HepG2 (cell line): ENCODE measurements around the gene PAK1. TPM values are rescaled to one million over a fixed set of nuclear protein-coding genes. Genes with fewer than 3 reads are reported as not detected.

Experiments
- ATAC-seq: fragments of 200-7000 bp; cut with Tn5 transposase; 3 replicates; pipeline ENCODE4 v1.9.1; 2020; ENCODE audit warnings: mild to moderate bottlenecking, moderate library complexity
- BruUV-seq: library from RNA; stranded (reverse); fragments of 400-500 nt; replicated peaks from 2 replicates; lab custom pipeline; 2021; lab: Mats Ljungman, UMichigan
- CTCF ChIA-PET: fragments of 300-600 bp; formaldehyde crosslinking; extraction: SDS; loops from one replicate; lab custom pipeline; 2021; ENCODE audit warnings: low total read pairs, inconsistent platforms, low intra/inter-chr PET ratio; lab: Yijun Ruan, JAX
- POLR2A ChIA-PET: fragments of 350-600 bp; sonication (Branson Sonifier 250); formaldehyde crosslinking; loops from one replicate; lab custom pipeline; 2020; ENCODE audit warnings: antibody characterized with exemption, inconsistent platforms; lab: Yijun Ruan, JAX
- DNase-seq: peaks from one replicate; pipeline ENCODE4 v3.0.0-alpha.2; 2015; ENCODE audit warnings: low spot score
- FAIRE-seq: peaks from 3 replicates; lab custom pipeline; 2011; peaks lifted over from hg19 to GRCh38; lab: Jason Lieb, UNC
- H2AFZ ChIP-seq: one replicate; pipeline ENCODE4 v1.6.1; 2011; ENCODE audit warnings: low read length, inconsistent platforms
- H3K27ac ChIP-seq: fragments of 300-600 bp; 3 replicates; pipeline ENCODE4 v1.8.0; 2011; ENCODE audit warnings: mixed run types, mild to moderate bottlenecking, mixed read lengths, low read length, inconsistent platforms; ENCODE audit not compliant: insufficient read depth; ENCODE audit errors: extremely low read length
- H3K27me3 ChIP-seq, 2 experiments: fragments of 200-600 bp in 1 of 2; 2 replicates in 1 of 2; 3 replicates in 1 of 2; pipeline versions ENCODE4 v1.6.0 to v1.8.0; 2011; ENCODE audit warnings: low read length in 2 of 2, mild to moderate bottlenecking in 2 of 2, moderate library complexity in 2 of 2, inconsistent platforms in 1 of 2; ENCODE audit not compliant: insufficient read depth in 2 of 2, control insufficient read depth in 1 of 2
- H3K36me3 ChIP-seq, 2 experiments: fragments of 200-600 bp in 1 of 2; replicated peaks in 1 of 2; 2 replicates in 1 of 2; 3 replicates in 1 of 2; pipeline versions ENCODE4 v1.5.1 to v1.8.0; 2011; ENCODE audit warnings: low read length in 2 of 2, inconsistent platforms in 1 of 2; ENCODE audit not compliant: insufficient read depth in 2 of 2, control insufficient read depth in 1 of 2
- H3K4me1 ChIP-seq: 2 replicates; pipeline ENCODE4 v1.5.1; 2012; ENCODE audit warnings: low read length, inconsistent platforms; ENCODE audit not compliant: insufficient read depth
- H3K4me2 ChIP-seq: 2 replicates; pipeline ENCODE4 v1.6.0; 2011; ENCODE audit warnings: low read depth, low read length, inconsistent platforms
- H3K4me3 ChIP-seq, 3 experiments: fragments of 200-600 bp in 1 of 3; sonication (generic), shearing (Covaris generic) in 1 of 3; replicated peaks in 1 of 3; 2 replicates each; pipeline ENCODE4 v1.5.1; 2011 to 2016; ENCODE audit warnings: low read length in 3 of 3, inconsistent platforms in 2 of 3, low read depth in 2 of 3, mild to moderate bottlenecking in 2 of 3, control low read depth in 1 of 3, mixed read lengths in 1 of 3; ENCODE audit not compliant: insufficient read depth in 1 of 3
- H3K79me2 ChIP-seq: one replicate; pipeline ENCODE4 v1.6.1; 2011; ENCODE audit warnings: low read length, inconsistent platforms; ENCODE audit not compliant: insufficient read depth
- H3K9ac ChIP-seq: 2 replicates; pipeline ENCODE4 v1.6.0; 2011; ENCODE audit warnings: mild to moderate bottlenecking, low read depth, low read length, inconsistent platforms; ENCODE audit not compliant: insufficient read depth
- H3K9me3 ChIP-seq: 2 replicates; pipeline ENCODE4 v1.5.1; 2012; ENCODE audit warnings: mild to moderate bottlenecking, low read length
- H4K20me1 ChIP-seq: 2 replicates; pipeline ENCODE4 v1.6.0; 2011; ENCODE audit warnings: inconsistent platforms, mild to moderate bottlenecking, low read length, moderate library complexity; ENCODE audit not compliant: insufficient read depth
- RXRA ChIP-seq: sonication (generic); formaldehyde crosslinking; IDR thresholded peaks from 2 replicates; pipeline ENCODE4 v1.5.1; 2020; ENCODE audit warnings: missing genetic modification reagents
- ZNF367 ChIP-seq: sonication (generic); formaldehyde crosslinking; IDR thresholded peaks from 2 replicates; pipeline ENCODE4 v1.4.0; 2020; ENCODE audit warnings: missing genetic modification reagents, borderline replicate concordance
- ZNF432 ChIP-seq: sonication (generic); formaldehyde crosslinking; IDR thresholded peaks from 2 replicates; pipeline ENCODE4 v1.5.0; 2020; ENCODE audit warnings: missing genetic modification reagents, mild to moderate bottlenecking, borderline replicate concordance
- WGBS: methylation state at CpG from one replicate; pipeline ENCODE4 v1.1.6; 2017; ENCODE audit warnings: low lambda C conversion rate; 5-methylcytosine and 5-hydroxymethylcytosine counted together
- in situ Hi-C: cut with HindIII; loops from 2 replicates; pipeline ENCODE4 v1.10.0; 2017; ENCODE audit warnings: low pct_unique_long_range_greater_than_20kb; ENCODE audit not compliant: extremely low pct_ligation_motif_present
- intact Hi-C: fragments of 100-400 bp; cut with micrococcal nuclease; formaldehyde crosslinking; loops from one replicate; pipeline ENCODE4 v1.10.0; 2022; ENCODE audit not compliant: unreplicated experiment
- polyA plus RNA-seq, 8 experiments: library from polyadenylated mRNA; depleted of rRNA in 3 of 8; stranded (reverse) in 7 of 8; unstranded in 1 of 8; fragments of >200 nt; fragmentation: Illumina TruSeq in 4 of 8; extraction: Trizol in 4 of 8; gene quantifications; 2 replicates each; pipeline versions ENCODE4 v1.2.1 to v1.2.3, GENCODE V29; 2011 to 2016; ENCODE audit warnings: low read depth in 4 of 8, missing spikeins in 1 of 8, mixed read lengths in 1 of 8; ENCODE audit not compliant: insufficient read depth in 1 of 8
- total RNA-seq, 5 experiments: library from RNA; depleted of rRNA; stranded (reverse); fragments of >200 nt; fragmentation: Illumina TruSeq; extraction: Trizol; gene quantifications; 2 replicates each; pipeline ENCODE4 v1.2.3, GENCODE V29; 2016; ENCODE audit warnings: low read depth in 1 of 5
- TF ChIP-seq, protein P1 (sequence below): sonication (generic); IDR thresholded peaks from 2 replicates; pipeline ENCODE4 v1.6.1; 2016; ENCODE audit warnings: low read depth, borderline replicate concordance
- TF ChIP-seq, protein P2 (sequence below): sonication (generic); formaldehyde crosslinking; IDR thresholded peaks from 2 replicates; pipeline ENCODE4 v1.8.1; 2023; ENCODE audit warnings: mild to moderate bottlenecking, missing genetic modification reagents, borderline replicate concordance
- TF ChIP-seq, protein P3 (sequence below): sonication (generic); formaldehyde crosslinking; IDR thresholded peaks from 2 replicates; pipeline ENCODE4 v1.4.0; 2020; ENCODE audit warnings: missing genetic modification reagents
- TF ChIP-seq, protein P4 (sequence below): sonication (generic); formaldehyde crosslinking; IDR thresholded peaks from 2 replicates; pipeline ENCODE4 v1.4.0; 2020; ENCODE audit warnings: missing genetic modification reagents, low read depth, mild to moderate bottlenecking, borderline replicate concordance

Gene PAK1
- total and polyA plus RNA-seq, 2 of the 13 experiments (the other 11 are each of a cell fraction or from before 2014, with no cell fraction given), result 1.5 to 4.3 TPM

DNA sequence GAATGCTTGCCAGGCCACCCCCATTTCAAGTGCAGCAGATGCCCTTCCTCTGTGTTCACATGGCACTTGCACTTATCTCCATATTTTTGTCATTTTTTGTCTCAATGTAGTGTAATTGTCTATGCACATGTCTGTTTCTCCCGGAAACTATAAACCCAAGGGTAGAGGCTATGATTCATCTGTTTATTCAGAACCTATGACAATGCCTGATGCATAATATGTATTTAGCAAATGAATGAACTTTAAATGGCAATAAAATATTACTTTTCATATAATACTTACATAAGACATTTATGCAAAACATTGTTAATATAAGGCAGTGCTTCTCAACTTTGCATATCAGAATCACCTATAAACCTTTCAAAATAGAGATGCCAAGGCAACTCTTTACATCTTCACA, 6.7 kb downstream of the PAK1 start:
- intact Hi-C loops (no loop called here), in situ Hi-C loops (no loop called here)
- BruUV-seq, result no TSS peak
- no peaks in the 10 kb centered on the region for H3K9me3 ChIP-seq
- no peak overlapping the region for H3K4me2 ChIP-seq
- TF ChIP-seq ZNF367 (CRISPR knock-in tag) (no peak), RXRA (no peak), ZNF432 (no peak)
- TF ChIP-seq, protein P1, sequence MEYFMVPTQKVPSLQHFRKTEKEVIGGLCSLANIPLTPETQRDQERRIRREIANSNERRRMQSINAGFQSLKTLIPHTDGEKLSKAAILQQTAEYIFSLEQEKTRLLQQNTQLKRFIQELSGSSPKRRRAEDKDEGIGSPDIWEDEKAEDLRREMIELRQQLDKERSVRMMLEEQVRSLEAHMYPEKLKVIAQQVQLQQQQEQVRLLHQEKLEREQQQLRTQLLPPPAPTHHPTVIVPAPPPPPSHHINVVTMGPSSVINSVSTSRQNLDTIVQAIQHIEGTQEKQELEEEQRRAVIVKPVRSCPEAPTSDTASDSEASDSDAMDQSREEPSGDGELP, result no peak
- TF ChIP-seq, protein P2, sequence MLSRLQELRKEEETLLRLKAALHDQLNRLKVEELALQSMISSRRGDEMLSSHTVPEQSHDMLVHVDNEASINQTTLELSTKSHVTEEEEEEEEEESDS (CRISPR knock-in tag), result no peak
- TF ChIP-seq, protein P3, sequence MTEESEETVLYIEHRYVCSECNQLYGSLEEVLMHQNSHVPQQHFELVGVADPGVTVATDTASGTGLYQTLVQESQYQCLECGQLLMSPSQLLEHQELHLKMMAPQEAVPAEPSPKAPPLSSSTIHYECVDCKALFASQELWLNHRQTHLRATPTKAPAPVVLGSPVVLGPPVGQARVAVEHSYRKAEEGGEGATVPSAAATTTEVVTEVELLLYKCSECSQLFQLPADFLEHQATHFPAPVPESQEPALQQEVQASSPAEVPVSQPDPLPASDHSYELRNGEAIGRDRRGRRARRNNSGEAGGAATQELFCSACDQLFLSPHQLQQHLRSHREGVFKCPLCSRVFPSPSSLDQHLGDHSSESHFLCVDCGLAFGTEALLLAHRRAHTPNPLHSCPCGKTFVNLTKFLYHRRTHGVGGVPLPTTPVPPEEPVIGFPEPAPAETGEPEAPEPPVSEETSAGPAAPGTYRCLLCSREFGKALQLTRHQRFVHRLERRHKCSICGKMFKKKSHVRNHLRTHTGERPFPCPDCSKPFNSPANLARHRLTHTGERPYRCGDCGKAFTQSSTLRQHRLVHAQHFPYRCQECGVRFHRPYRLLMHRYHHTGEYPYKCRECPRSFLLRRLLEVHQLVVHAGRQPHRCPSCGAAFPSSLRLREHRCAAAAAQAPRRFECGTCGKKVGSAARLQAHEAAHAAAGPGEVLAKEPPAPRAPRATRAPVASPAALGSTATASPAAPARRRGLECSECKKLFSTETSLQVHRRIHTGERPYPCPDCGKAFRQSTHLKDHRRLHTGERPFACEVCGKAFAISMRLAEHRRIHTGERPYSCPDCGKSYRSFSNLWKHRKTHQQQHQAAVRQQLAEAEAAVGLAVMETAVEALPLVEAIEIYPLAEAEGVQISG (CRISPR knock-in tag), result no peak
- TF ChIP-seq, protein P4, sequence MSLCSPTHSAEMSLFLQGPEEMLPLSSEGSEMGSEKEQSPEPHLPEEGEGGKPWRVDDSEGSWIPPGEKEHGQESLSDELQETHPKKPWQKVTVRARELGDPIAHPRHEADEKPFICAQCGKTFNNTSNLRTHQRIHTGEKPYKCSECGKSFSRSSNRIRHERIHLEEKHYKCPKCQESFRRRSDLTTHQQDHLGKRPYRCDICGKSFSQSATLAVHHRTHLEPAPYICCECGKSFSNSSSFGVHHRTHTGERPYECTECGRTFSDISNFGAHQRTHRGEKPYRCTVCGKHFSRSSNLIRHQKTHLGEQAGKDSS, result no peak
- ChIA-PET POLR2A (no interaction called here), CTCF (no interaction called here)
- H4K20me1 ChIP-seq, result no peaks in the 10 kb centered on the region
- no peak for DNase-seq
- H3K9ac ChIP-seq, result no peak overlapping the region
- no peak overlapping the region for H3K4me3 ChIP-seq
- H2AFZ ChIP-seq, result no peak overlapping the region
- ATAC-seq, result no peak
- no peak for FAIRE-seq
- peaks cover 1 to 8% of the 10 kb centered on the region in 2 experiments; a peak in 3 of 5 replicates for H3K27me3 ChIP-seq
- whole genome bisulfite sequencing, result 48% methylated on average over 1 of the region's 1 CpG
- H3K27ac ChIP-seq, result no peak overlapping the region
- no peaks in the 10 kb centered on the region for H3K79me2 ChIP-seq
- H3K4me1 ChIP-seq, result peaks cover 20% of the 10 kb centered on the region
- H3K36me3 ChIP-seq, result no peaks in the 10 kb centered on the region
